Fibroblast of skin of back (primary cell): ENCODE data around the gene SCUBE1.

Experiments used
- DNase-seq: peaks from one replicate; pipeline ENCODE4 v3.0.0-alpha.2; 2013

SCUBE1 gene

GRCh38 chr22:43326331-43327156 lies 16.6 kb downstream of the SCUBE1 start:
- no peak for DNase-seq

DNA sequence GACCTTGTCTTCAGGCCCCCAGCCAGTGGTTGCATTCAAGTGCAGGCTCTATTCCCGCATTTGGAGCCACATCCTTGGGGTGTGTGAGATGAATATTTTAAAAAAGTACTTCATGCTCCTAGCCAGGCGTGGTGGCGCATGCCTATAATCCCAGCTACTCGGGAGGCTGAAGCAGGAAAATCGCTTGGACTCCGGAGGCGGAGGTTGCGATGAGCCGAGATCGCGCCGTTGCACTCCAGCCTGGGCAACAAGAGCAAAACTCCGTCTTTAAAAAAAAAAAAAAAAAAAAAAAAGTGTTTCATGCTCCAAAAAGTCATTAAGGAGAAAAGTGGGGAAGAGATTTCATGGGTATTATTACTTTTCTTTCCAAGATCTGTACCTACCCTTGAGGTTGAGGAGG lies 18.0 kb downstream of the SCUBE1 start:
- no peak for DNase-seq

- DNase-seq = no peak
Observed at GRCh38 chr22:43320943-43321900, 21.9 kb downstream of the SCUBE1 start.

- peak; percentile 26 for DNase-seq
Observed at GRCh38 chr22:43319661-43320486, 23.3 kb downstream of the SCUBE1 start.

- DNase-seq = no peak
Observed at GRCh38 chr22:43317239-43317638, 25.9 kb downstream of the SCUBE1 start.

DNA sequence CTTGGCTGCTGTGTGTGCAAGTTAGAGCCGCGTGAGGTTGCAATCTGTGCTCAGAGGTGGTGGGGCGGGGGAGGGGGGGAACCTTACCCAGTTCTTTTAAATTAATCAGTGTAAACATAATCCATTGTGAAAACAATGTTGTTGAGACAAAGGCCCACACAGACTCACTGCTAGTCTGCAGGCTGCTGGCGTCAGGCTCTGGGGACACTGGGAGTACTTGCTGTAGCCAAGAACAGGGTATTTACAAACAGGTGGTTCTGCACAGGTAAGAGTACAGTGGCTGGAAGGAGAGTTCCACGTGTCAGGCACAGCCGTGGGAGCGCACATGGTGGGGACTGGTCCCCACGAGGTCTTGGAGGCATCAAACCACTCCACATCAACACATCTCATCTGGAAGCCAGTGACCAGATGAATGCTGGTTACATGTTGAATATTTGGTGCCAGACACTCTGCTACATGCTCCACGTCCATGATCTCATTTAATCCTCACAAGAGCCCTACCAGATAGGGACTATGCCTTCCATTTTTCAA lies 27.4 kb downstream of the SCUBE1 start:
- no peak for DNase-seq

DNA sequence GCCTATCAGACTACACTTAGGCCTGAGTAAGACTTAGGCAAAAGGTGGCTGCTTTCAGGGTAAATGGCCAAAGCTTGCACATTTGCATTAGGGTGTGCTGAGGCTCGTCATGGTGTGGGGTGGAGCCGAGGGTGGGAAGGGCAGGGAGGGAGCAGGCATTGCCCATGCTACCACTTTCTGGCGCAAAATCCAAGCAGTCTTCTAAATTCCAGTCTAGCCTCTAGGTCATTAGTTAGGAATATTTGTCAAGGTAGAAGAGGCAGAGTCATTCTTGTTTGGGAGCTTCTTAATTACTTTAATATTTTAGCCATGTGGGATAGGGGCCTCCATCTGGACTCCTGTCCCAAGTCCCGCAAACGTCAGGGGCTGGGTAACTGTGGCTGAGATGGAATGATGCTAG lies 28.6 kb downstream of the SCUBE1 start:
- DNase-seq = no peak

GRCh38 chr22:43313890-43314474 lies 29.2 kb downstream of the SCUBE1 start:
- no peak for DNase-seq

GRCh38 chr22:43313244-43313889 lies 29.8 kb downstream of the SCUBE1 start:
- DNase-seq = peak; percentile 43

- DNase-seq = no peak
Observed at GRCh38 chr22:43312608-43313007, 30.6 kb downstream of the SCUBE1 start.

DNA sequence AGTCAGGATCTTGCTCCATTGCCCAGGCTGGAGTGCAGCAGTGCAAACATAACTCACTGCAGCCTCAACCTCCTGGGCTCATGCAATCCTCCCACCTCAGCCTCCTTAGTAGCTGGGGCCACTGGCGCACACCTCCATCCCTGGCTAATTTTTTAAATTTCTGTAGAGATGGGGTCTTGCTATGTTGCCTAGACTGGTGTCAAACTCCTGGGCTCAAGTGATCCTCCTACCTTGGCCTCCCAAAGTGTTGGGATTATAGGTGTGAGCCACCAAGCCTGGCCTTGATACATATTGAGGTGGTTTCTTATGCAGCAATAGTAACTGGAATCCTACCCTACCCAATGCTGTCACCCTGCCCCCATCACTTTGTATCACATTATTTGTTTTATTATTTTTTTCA lies 32.4 kb downstream of the SCUBE1 start:
- DNase-seq = no peak

DNA sequence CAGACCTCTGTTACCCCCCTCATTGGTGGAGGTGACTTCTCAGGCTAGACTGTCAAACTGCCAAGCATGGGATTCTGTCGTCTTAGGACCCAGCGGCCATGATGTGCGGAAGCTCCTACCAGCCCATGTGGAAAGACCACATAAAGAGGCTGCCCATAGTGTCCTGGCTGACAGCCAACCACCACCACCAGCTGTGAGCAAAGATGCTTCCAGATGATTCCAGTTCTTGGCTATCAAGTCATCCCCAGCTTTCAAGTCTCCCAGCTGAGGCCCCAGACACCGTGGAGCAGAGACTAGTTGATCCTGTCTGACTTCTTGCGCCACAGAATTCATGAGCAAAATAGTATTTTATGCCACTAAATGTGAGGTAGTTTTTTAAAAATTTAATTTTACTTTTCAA lies 32.9 kb downstream of the SCUBE1 start:
- peak; percentile 13 for DNase-seq

DNA sequence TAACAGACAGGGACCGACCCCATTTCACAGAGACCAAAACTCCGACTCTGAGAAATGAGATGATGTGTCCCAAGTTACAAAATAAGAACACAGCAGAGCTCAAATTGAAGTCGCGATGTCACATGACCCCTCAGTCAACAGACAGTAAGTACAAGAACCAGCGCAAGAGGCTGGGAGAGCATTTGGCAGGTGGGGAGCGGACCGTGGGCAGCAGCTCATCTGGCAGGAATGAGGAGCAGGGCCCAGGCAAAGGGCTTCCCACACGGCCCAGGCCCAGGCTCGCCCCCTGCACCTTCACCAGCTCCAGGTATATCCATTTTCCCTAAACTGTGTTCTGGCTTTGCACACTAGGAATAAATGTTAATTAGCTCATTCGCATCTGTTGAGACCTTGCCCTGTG lies 34.3 kb downstream of the SCUBE1 start:
- no peak for DNase-seq

DNA sequence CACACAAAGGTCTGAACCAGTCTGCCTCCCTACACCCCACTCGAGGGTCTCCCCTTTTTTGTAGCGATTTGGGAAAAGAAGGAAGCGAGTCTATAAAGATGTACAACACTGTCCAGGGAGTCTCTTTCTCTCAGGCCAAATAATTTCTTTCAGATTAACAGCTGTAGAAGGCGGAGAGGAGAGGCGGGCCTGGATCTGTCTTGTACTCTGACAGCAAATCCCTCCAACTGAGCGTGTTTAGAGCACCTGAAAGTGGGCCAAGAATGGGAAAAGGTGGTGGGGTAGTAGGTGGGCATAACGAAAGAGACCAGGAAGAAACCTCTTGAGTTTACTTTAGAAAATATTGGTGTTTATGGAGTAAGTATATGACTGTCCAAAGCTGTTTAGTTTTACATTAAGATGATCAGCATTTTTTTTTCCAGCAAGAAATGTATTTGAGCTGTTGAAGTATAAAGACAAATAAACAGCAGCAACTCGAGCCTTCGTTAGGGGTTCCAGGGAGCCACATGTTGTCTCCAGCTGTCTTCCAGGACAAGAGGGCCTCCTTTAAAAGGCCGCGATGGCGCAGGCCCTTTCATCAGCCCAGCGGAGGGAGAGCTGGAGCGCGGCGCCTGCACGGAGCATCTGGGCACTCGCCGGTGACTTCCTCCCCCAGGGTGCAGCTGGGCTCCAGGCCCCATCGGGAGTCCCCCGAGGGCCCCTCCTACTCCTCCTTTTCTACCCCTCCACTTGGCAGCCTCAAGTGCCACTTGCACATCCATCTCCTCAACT lies 34.9 kb downstream of the SCUBE1 start:
- no peak for DNase-seq

DNA sequence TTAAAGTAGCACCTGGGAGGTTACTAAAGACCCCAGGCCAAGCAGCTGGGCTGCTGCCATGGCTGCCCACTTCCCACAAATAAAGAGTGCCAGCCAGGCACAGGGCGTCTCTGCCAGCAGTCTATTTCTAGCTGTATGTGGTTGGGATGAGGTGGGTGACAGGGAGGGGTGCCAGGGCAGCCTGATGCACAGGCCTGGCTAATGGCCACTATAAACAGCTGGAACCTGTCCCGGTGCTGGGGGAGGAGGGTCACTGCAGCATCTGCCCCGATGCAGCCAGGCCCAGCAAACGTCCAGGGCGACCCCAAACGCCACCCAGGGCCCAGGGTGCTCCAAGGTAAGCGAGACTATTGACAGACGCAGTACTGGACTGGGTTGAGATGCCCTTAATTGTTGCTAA lies 37.4 kb downstream of the SCUBE1 start:
- DNase-seq = no peak

GRCh38 chr22:43304831-43305590 lies 38.2 kb downstream of the SCUBE1 start:
- DNase-seq = no peak

GRCh38 chr22:43303751-43304150 lies 39.4 kb downstream of the SCUBE1 start:
- no peak for DNase-seq

- no peak for DNase-seq
Observed at GRCh38 chr22:43303166-43303565, 40.0 kb downstream of the SCUBE1 start.

DNA sequence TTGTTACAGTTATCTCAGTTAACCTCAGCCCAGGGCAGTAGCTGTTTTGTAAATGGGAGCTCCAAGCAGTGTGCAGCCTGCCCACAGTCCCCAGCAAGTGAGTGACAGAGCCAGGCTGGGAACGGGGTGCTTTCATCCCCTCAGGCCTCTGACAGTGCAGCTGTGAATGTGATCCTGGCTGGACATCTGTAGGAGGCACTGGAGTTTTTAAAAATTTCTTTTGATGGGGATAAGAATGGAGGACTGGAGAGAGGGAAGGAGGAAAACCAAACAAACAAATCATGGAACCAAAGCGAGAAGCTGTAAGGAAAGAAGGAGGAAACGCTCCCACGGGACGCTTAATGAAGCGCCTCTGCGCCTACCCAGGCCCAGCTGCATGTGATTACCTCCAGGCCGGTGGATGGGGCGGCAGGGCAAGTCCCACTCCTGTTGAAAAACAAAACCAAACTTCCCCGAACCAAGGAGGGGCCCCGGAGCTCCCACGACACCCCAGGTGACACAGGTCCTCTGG lies 40.6 kb downstream of the SCUBE1 start:
- no peak for DNase-seq

GRCh38 chr22:43301866-43302265 lies 41.3 kb downstream of the SCUBE1 start:
- DNase-seq = no peak
